Superior temporal gyrus (tissue), 1 donor: ENCODE results near the gene NT5DC1.

ENCODE experiments used
- DNase-seq: peaks from one replicate; pipeline ENCODE4 v3.0.0-alpha.2; 2016; ENCODE audit errors: extremely low spot score

The NT5DC1 gene

DNA sequence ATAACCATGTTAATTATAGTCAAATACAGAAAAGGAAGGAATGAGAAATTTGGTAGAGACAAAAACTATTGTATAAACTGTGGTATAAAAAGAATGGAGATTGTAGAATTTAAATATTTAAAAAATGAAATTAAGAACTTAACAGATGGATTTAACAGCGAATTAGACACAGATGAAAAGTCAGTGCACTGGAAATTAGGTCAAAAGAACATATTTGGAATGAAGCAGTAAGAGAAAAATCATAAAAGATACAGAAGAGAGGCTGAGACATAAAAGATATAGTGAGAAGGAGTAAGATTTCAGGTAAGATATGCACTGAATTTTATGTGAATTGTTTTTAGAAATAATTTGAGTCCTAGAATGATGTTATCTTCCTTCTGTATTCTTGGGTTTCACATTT lies 139.2 kb downstream of the NT5DC1 start:
- DNase-seq = no peak

GRCh38 chr6:116244284-116244683 lies 143.6 kb downstream of the NT5DC1 start:
- DNase-seq = no peak

DNA sequence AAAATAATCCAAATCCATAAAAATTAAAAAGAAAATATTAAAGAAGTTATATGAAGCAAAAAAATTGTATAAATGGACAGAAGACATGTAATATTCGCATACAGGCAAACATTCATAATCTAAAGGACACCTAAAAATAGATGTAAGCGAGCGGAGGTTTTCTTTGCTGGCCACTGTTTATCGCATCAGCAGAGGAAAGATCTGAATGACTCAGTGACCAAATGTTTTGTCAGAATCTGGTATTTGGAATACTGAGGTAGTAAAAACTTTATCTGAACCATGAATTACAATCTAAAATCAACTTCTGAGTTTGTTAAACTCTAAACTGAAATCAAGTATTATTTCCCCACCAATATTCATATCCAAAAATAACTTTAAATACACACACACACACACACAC lies 145.4 kb downstream of the NT5DC1 start:
- no peak for DNase-seq

DNA sequence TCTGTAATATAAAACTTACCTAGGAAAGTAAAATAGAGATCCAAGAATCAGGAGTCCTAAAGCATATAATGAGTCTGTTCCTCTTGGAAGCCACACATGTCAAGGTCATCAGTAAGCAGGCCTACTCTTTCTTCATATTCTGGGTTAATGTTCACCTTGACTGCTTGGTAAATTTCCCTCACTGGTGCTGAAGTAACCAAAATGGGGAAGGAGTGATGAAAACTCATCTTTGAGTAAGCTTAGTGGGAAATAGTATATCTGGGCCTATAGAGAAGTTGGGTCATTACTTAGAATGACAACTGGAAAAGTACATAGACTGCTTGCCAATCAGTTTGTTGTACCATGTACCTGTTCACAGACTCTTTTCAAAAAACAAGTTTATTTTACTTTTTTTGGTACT lies 146.6 kb downstream of the NT5DC1 start:
- no peak for DNase-seq

DNA sequence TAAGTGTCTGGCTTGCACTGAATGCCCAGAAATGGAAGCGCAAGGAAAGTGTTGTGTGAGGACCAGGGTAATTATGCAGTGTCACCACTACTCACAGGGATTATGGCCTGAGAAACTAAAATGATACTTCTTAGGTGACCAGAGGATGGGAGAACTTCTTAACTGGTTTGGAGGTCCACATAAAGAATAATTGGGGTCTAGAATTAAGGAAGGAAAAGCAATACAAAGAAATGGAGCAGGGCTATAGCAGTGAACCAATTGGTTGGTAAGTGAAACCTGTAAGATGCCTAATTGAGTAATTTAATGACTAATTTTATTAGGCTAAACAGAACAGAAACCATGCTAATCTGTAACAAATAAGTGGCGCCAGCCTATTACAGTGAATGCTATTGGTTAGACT lies 147.9 kb downstream of the NT5DC1 start:
- no peak for DNase-seq

GRCh38 chr6:116251568-116252384 lies 151.1 kb downstream of the NT5DC1 start:
- DNase-seq = no peak

DNA sequence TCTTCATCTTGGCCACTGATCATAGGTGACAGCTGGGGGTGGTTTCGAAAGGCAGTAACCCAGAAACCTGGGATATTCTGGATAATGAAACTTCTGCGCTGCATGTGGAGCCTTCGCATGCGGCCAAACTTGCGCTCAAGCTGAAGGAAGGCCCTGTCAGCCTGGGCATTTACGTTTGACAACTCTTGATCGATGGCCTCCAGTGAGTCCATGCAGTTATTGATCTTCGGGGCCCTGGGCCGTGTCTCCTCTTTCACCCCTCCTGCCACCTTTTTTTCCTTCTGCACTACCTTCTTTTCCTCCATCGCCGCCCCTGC lies 152.5 kb downstream of the NT5DC1 start:
- DNase-seq = no peak

DNA sequence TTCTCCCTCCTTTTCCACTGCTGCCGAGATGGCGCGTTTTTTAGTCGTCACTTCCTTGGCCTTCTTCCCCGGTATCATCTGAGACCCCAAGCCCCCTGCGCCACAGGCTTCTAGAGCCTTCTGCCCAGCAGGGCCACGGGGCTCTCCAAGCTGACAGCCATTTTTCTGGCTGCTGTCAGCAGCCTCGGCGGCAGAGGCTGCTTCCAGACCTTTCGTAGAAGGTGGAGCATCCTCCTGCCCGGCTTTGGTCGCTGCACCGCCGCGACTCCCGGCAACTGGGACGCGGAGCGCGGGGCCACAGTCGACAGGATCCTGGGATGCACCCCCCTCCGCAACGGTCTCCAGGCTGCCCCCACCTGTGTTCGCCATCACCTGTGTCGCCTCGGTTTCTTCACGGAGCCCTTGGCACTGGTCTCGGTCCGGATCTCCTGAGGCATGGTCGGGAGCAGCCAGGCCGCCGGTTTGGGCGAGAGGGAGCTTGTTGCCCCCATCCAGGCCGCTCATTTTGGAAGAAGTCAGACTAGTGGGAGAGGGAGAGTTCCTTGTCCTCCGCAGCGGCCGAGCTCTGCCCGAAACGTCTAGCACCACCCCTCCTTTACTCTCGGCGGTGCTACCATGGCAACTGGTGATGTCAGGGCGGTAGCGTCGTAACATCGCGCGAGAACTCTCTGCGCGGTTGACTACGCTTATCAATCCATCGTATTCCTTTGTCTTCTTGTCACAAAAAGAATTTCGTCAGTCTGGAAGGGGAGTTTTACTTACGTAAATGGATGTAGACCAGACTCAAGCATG lies 153.0 kb downstream of the NT5DC1 start, which contains the start of gene TSPYL4:
Gene TSPYL4, minus strand, starts transcription at position 571 of the 792 bp plus-strand sequence. Its CDS starts 67 bp downstream, at position 504.
- DNase-seq = peak; percentile 98

DNA sequence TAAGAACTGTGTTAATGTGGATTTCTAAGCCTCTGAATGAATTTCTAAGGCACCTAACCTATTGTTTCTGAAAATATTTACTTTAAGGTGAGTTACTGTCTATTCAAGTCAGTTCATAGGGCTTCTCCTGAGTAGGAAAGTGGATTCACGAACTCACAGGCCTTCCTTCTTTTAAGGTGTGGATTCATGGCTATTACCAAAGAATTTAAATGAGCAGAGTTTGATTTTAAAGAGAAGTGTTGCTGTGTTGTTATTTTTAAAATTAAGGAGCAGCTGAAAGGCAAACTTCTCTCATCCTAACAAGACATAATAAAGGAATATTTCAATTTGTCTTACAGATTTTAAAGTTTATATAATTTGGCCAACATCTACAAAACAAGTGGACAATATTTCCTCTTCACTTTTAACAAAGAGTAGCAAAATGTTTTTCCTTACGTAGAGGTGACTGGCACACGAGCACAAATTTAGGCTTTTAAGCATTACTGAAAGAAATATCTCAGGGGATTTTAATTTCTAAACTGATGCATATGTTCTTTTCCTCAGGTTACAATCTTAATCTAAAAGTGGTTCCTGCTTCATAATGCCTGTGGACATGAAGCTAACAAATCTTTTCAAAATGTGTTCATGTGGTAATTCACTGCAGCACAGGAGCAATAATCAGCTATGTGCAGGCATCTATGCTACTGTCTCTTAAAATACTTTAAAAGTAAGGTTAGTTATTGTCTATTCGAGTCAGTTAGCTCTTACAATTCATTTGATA lies 153.8 kb downstream of the NT5DC1 start:
- no peak for DNase-seq

DNA sequence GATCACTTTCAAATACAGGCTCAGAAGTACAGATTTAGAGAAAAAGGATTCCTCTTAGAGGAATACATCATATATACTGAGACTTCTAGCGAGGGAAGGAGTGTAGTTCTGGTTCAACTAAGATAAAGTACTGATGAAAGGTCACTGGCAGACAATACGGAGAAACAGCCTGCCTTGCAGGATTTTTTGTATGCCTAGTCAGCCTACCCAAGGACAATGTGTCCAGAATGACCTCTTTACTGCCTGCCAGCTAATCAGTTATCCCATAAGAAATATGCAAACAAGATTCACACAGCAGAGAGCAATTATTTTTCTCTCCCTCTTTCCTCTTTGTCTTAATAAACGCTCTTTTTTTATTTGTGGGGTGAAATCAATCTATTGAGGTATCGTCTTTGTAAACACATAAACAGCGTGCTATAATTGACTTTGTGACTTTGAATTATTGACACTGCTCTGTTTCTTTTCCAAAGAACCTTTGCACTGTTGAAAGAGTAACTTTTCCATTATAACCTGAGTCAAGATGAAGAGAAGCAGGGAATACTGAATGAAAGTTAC lies 154.7 kb downstream of the NT5DC1 start:
- no peak for DNase-seq

DNA sequence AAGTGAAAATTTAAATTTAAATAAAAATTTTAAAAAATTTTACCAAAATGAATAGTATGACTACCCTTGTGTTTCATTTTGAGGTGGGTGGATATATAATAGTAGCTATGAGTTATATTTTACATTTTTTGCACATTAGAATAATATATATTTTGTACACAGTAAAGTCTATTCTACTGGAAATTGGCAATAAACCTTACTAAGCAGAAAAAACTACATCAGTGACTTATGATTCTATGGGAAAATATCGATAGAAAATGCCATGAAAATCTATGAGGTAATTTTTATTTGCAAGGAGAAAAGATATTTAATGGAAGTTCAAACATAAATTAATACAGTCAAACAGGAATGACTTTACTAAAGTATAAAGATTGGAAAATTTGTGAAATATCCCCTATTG lies 156.0 kb downstream of the NT5DC1 start:
- no peak for DNase-seq

- DNase-seq = no peak
Measured at GRCh38 chr6:116258520-116258919, 157.9 kb downstream of the NT5DC1 start.

DNA sequence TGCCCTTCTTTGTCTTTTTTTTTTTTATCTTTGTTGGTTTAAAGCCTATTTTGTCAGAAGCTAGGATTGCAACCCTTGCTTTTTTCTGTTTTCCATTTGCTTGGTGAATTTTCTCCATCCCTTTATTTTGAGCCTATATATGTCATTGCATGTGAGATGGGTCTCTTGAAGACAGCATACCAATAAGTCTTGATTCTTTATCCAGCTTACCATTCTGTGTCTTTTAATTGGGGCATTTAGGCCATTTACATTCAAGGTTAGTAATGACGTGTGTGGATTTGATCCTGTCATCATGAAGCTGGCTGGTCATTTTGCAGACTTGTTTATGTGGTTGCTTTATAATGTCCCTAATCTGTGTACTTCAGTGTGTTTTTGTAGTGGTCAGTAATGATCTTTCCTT lies 162.7 kb downstream of the NT5DC1 start:
- no peak for DNase-seq

DNA sequence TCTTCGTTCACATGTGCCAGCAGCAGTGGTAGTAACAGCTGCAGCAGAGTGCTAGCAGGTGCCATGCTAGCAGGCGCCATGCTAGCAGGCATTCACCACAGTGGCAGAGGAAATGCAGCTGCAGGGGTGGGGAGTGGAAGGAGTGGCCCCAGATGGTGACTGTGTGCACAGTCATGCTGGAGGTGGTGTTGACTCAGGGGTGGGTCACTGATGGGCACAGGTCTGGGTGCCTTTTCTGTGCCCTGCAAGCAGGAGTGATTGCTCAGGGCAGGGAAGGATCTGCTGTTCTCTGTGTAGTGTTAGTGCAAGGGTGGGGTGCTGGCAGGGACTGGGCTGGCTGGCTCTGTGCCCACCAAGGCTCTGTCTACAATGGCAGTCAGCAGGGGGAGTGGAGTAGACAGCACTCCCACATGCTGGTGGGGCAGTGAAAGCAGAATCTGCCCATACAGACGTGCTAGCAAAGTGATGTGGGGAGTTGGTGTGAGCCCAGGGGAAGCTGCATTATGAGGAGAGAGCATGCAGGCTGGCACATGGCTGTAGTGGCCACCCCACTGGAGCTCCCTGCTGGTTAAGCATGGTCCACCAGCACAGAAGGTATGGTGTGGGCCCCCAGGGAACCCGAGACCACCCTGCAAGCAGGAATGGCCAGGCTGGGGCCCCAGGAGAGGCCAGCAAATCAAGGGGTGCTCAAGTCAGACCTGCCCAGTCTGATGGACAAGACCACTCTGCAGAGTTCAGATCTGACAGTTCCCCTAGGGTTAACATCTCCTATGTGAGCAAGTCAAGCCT lies 164.6 kb downstream of the NT5DC1 start:
- DNase-seq = no peak

DNA sequence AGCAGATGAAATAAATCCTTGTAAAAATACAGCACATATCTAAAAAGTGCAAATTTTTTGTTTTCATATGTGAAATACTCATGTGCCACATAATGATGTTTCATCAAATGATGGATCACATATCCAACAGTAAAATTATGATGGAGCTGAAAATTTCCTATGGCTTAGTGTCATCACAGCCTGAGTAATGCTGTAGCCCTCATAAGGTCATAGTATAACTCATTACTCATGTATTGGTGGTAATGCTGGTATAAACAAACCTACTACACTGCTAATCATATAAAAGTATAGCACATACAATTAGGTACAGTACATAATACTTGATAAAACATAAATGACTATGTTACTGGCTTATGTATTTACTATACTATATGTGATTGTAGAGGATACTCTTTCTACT lies 166.2 kb downstream of the NT5DC1 start:
- no peak for DNase-seq

DNA sequence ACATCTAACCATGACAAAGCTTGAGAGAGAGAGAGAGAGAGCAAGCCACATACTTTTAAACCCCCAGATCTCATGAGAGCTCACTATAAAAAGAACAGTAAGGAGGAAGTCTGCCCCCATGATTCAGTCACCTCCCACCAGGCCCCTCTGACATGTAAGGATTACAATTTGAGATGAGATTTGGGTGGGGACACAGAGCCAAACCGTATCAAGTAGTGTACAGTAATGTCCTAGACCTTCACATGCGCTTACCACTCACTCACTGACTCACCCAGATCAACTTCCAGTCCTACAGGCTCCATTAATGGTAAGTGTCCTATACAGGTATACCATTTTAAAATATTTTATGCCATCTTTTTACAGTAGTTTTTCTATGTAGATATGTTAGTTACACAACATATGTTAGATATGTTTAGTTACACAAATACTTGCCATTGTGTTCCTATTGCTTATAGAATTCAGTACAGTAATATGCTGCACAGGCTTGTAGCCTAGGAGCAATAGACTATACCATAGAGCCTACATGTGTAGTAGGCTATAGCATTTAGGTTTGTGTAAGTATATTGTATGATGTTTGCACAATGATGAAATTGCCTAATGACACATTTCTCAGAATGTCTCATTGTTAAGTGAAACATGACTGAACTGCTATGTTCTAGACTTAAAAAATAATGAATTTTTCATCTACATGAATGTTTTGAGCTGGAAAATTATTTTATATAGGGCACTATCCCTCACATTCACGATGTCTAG lies 167.4 kb downstream of the NT5DC1 start:
- no peak for DNase-seq

- peak; percentile 85 for DNase-seq
Measured at GRCh38 chr6:116268589-116269293, 168.1 kb downstream of the NT5DC1 start.

DNA sequence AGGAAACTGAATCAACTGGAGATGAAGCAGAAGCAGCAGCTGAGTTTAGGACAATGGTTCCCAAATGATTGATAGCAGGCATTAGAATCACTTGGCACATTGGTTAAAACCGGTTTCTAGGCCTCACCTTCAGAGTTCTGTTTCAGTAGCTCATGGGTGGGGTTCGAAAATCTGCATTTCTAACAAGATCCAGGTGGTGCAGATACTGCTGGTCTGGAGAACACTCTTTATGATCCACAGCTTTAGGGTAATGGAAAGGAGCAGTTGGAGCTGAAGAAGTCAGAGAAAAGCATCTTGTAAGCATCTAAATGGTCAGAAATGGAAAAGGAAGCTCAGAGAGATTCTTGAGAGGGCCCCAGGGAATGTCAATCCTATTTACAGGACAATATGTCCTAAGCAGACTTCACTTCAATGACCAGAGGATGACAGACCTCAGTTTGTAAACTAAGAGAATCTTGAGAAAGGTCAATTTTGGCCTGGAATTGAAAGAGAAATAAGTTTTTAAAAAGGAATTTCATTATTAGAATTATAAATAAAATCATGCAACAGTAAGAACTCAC lies 170.6 kb downstream of the NT5DC1 start:
- DNase-seq = no peak

DNA sequence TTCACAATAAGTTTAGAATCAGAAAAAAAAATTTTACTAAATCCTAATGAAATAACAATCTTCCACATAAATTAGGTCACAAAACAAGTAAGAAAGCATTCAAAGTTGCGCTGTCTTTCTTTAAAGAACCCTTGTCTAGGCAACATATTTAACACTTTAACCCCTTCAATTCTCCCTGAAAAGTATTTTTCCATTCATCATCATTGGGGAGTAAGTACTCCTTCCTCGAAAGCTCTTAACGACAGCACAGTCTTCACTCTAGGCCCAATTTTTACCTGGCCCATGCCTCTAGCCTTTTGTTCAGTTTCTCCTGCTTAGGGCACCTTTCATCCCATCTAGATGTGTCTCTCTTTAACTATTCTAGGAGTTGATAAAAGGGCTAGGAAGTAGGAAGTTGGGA lies 176.5 kb downstream of the NT5DC1 start:
- DNase-seq = no peak

DNA sequence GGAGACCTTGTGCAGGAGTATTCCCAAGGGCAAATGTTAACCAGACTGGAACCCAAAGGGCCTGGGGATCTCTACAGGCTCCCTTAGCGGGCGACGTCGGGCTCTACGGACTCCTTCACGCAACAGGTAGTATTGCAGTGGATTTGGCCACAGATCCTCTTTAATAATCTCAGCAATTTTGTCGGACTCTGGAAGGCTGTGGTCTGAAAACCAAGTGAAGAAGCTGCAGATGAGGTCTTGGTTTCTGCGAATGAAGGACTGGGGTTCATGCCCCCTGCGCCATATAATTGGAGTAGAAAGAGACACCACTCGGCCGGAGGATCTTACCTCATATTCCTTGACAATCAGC lies 177.8 kb downstream of the NT5DC1 start:
- no peak for DNase-seq
